Effector CD8-positive, alpha-beta T cell (primary cell): ENCODE data around the gene ILF3.
"Not testable (repeated sequence)": the region's sequence is repeated elsewhere in the genome, so short reads cannot be mapped to it uniquely, and the experiment has no call there.

Experiments used
- DNase-seq: peaks from one replicate; lab custom pipeline; 2025; lab: John Stamatoyannopoulos, UW

The ILF3 gene

DNA sequence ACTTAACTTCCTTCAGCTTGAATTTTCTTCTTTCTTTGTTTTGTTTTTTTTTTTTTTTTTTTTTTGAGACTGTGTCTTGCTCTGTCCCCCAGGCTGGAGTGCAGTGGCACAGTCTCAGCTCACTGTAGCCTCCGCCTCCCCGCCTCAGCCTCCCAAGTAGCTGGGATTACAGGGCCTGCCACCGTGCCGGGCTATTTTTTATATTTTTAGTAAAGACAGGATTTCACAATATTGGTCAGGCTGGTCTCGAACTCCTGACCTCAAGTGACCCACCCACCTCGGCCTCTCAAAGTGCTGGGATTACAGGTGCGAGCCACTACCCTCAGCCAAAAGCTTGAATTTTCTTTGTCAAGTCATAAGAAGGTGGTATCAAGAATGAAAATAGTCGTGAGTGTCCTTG, 21.1 kb downstream of the ILF3 start:
- DNase-seq, result not testable (repeated sequence)

GRCh38 chr19:10677751-10678150, 23.6 kb downstream of the ILF3 start:
- DNase-seq, result no peak

DNA sequence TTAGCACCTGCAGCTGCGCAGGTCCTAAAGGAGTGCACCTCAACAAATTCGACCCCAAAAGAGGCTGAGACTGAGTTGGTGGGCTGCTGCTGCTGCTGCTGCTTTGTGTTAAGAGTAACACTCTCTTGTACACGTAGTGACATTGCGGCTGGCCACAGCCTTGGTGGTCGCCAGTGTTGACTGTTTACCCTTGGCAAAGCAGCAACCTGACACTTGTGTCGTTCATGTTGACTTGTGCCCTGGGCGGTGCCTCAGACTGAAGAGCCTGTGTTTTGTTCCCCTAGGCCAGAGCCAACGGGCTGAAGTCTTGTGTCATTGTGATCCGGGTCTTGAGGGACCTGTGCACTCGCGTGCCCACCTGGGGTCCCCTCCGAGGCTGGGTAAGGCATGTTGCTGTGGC, 24.7 kb downstream of the ILF3 start:
- DNase-seq, result no peak

- no peak for DNase-seq
Observed at GRCh38 chr19:10679743-10680142, 25.6 kb downstream of the ILF3 start.

- DNase-seq, result no peak
Observed at GRCh38 chr19:10680545-10681135, 26.5 kb downstream of the ILF3 start.

GRCh38 chr19:10681658-10682057, 27.5 kb downstream of the ILF3 start:
- DNase-seq, result no peak

DNA sequence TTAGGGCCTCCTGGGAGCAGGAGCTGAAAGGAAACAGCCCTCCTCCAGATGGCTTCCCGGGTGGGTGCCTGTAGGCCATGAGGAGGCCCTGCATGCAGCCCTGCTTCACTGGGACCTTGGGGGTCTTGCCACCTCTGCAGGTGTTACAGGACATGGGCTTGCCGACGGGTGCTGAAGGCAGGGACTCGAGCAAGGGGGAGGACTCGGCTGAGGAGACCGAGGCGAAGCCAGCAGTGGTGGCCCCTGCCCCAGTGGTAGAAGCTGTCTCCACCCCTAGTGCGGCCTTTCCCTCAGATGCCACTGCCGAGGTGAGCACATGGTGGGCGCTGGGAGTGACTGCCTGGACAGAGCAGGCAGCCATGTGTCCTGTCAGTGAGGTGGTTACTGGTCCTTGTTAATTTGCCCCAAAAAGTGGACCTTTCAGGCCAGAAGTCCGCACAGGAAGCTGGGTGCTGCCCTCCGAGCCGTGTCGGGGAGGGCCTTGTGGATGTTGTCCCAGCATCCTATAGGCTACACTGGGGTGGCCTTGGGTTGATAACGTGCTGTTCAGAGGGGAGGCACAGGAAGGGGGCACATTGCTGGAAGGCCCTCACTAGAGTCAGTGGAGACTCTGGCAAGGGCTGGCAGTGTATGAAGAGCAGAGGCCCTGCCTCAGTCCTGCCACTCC, 28.4 kb downstream of the ILF3 start:
- DNase-seq, result no peak

DNA sequence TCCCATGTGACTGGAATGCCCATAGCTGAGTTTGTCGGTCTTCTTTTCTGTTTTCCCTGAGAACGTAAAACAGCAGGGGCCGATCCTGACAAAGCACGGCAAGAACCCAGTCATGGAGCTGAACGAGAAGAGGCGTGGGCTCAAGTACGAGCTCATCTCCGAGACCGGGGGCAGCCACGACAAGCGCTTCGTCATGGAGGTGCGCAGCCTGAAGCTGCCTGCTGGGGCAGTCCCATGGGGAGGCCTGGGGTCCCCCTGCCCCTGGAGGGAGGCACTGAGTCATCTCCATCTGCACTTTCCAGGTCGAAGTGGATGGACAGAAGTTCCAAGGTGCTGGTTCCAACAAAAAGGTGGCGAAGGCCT, 28.9 kb downstream of the ILF3 start:
- DNase-seq, result no peak

DNA sequence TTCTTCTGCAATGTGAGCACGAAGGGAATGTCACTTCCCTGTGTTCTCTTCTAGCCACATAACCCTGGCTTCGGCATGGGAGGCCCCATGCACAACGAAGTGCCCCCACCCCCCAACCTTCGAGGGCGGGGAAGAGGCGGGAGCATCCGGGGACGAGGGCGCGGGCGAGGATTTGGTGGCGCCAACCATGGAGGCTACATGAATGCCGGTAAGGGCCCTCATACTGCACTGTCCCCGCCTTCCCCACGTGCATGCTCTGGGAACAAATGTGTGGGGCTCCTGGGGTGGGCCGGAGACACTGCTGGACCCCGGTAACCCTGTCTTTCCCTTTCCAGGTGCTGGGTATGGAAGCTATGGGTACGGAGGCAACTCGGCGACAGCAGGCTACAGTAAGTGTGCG, 29.4 kb downstream of the ILF3 start:
- DNase-seq, result no peak

GRCh38 chr19:10685210-10685609, 31.1 kb downstream of the ILF3 start:
- no peak for DNase-seq

GRCh38 chr19:10686193-10686592, 32.0 kb downstream of the ILF3 start:
- no peak for DNase-seq

DNA sequence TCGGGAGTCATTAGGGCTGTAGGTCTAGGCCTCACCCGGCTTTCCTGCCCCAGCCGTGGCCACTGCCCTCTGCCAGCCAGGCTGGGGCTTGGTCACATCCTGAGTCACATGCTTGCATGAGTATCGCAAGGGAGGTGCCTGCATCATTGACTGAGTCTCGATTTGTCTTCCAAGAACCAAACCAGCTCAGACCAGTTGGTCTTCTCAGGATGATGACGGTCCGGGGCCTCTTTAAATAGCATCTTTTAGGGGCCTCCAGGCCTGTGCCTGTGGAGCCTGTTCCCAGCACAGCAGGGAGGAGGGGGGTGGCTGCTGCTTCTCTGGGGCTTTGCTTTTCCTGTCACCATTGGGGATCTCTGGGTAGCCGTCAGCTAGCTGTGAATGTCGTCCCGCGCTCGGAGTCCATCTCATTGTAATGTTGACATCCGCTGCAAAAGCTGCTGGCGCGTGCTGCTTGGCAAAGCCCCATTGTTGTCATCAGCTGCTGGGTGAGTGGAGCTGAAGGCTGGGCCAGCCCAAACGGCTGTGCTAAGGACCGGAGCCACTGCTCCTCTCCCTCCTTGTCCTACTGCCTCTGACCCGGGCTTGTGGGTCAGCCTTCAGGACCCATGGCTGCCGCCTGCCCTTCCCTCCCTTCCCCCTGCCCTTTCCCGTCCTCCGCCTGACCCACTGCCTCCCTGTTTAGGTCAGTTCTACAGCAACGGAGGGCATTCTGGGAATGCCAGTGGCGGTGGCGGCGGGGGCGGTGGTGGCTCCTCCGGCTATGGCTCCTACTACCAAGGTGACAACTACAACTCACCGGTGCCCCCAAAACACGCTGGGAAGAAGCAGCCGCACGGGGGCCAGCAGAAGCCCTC, 32.7 kb downstream of the ILF3 start:
- DNase-seq, result no peak

GRCh38 chr19:10687518-10688288, 33.6 kb downstream of the ILF3 start:
- DNase-seq, result no peak

DNA sequence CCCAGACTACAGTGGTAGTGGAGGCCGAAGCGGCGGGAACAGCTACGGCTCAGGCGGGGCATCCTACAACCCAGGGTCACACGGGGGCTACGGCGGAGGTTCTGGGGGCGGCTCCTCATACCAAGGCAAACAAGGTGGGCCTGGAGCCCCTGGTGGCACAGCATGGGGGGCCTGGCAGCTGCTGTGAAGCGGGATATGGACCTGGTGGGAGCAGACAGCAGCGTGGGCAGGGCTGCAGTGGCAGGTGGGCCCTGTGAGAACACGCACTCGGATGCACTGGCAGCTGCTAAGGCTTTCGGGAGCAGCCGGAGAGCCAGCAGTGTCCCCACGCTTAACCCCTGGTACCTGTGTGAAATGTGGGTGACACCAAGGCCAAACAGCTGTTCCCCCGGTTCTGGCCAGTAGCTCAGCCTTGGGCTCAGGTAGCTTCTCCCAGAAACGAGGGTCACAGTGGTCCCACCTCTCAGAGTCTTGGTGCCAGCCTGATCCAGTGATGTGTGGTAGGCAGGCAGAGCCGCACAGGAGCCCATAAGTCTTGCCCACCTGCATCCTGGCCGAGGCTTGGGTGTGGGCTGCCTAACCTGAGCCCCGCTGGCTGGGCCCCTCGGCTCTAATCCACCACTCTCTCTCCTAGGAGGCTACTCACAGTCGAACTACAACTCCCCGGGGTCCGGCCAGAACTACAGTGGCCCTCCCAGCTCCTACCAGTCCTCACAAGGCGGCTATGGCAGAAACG, 34.6 kb downstream of the ILF3 start:
- no peak for DNase-seq

GRCh38 chr19:10690341-10690781, 36.2 kb downstream of the ILF3 start:
- no peak for DNase-seq

GRCh38 chr19:10691178-10691881, 37.2 kb downstream of the ILF3 start:
- DNase-seq, result no peak

DNA sequence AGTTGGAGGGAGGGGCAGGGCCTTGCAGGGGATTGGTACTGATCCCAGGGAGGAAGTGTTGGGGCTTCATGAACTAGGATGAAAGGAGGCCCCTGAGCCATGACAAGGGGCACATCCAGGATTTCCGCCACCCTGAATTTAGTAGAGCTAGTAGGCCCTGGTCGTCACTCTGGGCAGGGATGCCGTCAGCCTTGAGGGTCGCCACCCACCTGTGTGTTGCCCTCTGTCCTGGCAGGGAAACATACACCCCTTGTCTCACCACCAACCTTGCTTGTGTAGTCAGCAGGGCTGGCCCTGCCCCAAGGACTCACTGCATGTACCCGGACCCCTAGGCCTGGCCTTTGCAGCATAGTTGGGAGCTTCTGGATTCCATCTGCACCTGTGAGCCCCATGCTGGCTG, 37.7 kb downstream of the ILF3 start:
- DNase-seq, result no peak

DNA sequence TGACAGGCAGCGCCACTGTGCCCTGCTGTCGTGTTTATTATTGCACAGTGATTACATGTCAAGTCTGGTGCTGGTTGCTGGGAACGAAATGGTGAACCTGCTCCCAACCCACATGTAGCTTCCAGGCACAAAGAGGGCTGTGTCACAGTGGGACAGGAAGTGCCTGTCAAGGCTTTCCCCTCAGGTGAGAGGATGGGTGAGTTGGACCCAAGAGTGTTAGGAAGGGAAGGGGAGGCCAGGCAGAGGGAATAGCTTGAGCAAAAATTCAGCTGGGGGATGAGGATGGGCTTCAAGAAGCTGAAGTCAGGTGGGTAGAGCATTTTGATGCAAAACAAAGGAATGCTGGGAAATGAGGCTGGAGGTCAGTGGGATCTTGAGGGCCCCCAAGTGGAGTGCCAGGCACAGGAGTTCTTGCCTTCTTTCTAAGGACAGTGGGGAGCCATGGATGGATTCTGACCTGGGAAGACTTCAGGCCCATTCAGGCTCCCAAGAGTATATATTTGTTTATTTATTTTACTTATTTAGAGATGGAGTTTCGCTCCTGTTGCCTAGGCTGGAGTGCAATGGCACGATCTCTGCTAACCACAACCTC, 38.6 kb downstream of the ILF3 start:
- no peak for DNase-seq

DNA sequence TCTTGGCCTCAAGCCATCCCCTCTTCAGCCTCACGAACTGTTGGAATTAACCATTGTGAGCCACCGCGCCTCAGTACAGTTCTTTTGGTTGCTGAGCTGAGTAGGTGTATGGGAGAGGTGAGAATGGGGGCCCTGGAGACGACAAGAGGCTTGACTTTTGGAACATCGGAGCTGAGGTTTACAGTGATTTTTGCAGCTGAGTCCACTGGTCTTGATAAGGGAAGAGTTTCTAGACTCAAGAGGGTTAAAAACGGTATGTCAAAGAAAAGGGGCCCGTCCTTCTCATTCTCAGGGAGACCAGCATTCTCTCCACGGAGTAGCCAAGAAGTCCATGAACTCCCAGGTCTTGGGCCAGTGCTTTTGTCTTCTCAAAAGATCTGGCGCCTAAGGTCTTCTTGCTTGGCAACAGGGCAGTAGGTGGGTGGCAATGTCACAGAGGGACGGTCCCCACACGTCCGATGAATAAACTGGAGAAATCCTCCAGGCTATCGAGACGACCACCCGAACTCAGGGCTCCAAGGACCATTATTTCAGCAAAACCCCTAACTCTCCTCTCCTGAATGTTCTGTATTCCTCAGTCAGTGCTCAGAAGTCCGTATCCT, 40.7 kb downstream of the ILF3 start:
- no peak for DNase-seq
